OCI-LY7 (cell line): Measurements from ENCODE around the gene B4GALNT2. TPM values are rescaled to one million over a fixed set of nuclear protein-coding genes. Genes with fewer than 3 reads are reported as not detected.

Experiments used
- BruUV-seq: library from RNA; stranded (reverse); fragments of 400-500 nt; replicated peaks from 2 replicates; lab custom pipeline; 2021; lab: Mats Ljungman, UMichigan
- CTCF ChIA-PET: fragments of 300-600 bp; sonication (Branson Sonifier 250); formaldehyde crosslinking; loops from one replicate; lab custom pipeline; 2022; ENCODE audit warnings: antibody characterized with exemption; ENCODE audit not compliant: unreplicated experiment; lab: Charles Lee
- POLR2A ChIA-PET: fragments of 300-600 bp; sonication (Branson Sonifier 250); formaldehyde crosslinking; loops from one replicate; lab custom pipeline; 2022; ENCODE audit warnings: antibody characterized with exemption; lab: Charles Lee
- DNase-seq: peaks from one replicate; pipeline ENCODE4 v3.0.0-alpha.2; 2015; ENCODE audit warnings: low spot score
- H2AFZ ChIP-seq: fragments of 200-600 bp; sonication (generic), shearing (Covaris generic); 2 replicates; pipeline ENCODE4 v1.6.1; 2014; ENCODE audit warnings: mild to moderate bottlenecking, antibody characterized with exemption, low read length, moderate library complexity
- H3K27ac ChIP-seq: fragments of 200-600 bp; sonication (generic); 2 replicates; pipeline ENCODE4 v1.5.1; 2014; ENCODE audit warnings: mixed run types, low read depth, mild to moderate bottlenecking, moderate library complexity, low read length, inconsistent platforms; ENCODE audit not compliant: poor library complexity, severe bottlenecking
- H3K36me3 ChIP-seq: fragments of 200-600 bp; sonication (generic); 2 replicates; pipeline ENCODE4 v1.6.1; 2014; ENCODE audit warnings: mild to moderate bottlenecking, antibody characterized with exemption, low read length, moderate library complexity, mixed read lengths; ENCODE audit not compliant: insufficient read depth
- H3K4me1 ChIP-seq: fragments of 200-600 bp; sonication (generic); 2 replicates; pipeline ENCODE4 v1.5.1; 2014; ENCODE audit warnings: mild to moderate bottlenecking, low read length; ENCODE audit not compliant: insufficient read depth, poor library complexity, severe bottlenecking
- H3K4me2 ChIP-seq: fragments of 200-600 bp; sonication (generic); 2 replicates; pipeline ENCODE4 v1.6.1; 2014; ENCODE audit warnings: mild to moderate bottlenecking, low read length
- H3K4me3 ChIP-seq: fragments of 200-600 bp; sonication (generic); 2 replicates; pipeline ENCODE4 v1.5.1; 2014; ENCODE audit warnings: mild to moderate bottlenecking, low read depth, low read length; ENCODE audit not compliant: poor library complexity, severe bottlenecking
- H3K79me2 ChIP-seq: fragments of 200-600 bp; sonication (generic); 2 replicates; pipeline ENCODE4 v1.6.1; 2016; ENCODE audit warnings: low read depth, mild to moderate bottlenecking, low read length, moderate library complexity, mixed read lengths; ENCODE audit not compliant: insufficient read depth
- H3K9me2 ChIP-seq: fragments of 200-600 bp; sonication (generic); 2 replicates; pipeline ENCODE4 v1.6.1; 2016; ENCODE audit warnings: mild to moderate bottlenecking, low read length, mixed read lengths; ENCODE audit not compliant: insufficient read depth
- H3K9me3 ChIP-seq: fragments of 200-600 bp; sonication (generic); 2 replicates; pipeline ENCODE4 v1.6.1; 2014; ENCODE audit warnings: mild to moderate bottlenecking, mixed run types, low read length, mixed read lengths
- H4K20me1 ChIP-seq: fragments of 200-600 bp; sonication (generic); 2 replicates; pipeline ENCODE4 v1.6.1; 2014; ENCODE audit warnings: mild to moderate bottlenecking, antibody characterized with exemption, low read length, moderate library complexity, mixed read lengths; ENCODE audit not compliant: insufficient read depth
- EZH2phosphoT487 ChIP-seq: fragments of 200-600 bp; sonication (generic); IDR thresholded peaks from 2 replicates; pipeline ENCODE4 v1.6.1; 2018; ENCODE audit warnings: low read depth, borderline replicate concordance, mild to moderate bottlenecking, mixed run types, antibody characterized with exemption, low read length, moderate library complexity, mixed read lengths
- intact Hi-C: fragments of 100-400 bp; cut with micrococcal nuclease; formaldehyde crosslinking; loops from one replicate; pipeline ENCODE4 v1.10.0; 2022; ENCODE audit not compliant: unreplicated experiment
- total RNA-seq, 2 experiments: library from RNA; depleted of rRNA in 1 of 2; stranded (reverse); fragments of >200 nt in 1 of 2; shearing (Covaris generic) in 1 of 2; gene quantifications; 2 replicates each; pipeline ENCODE4 v1.2.3, GENCODE V29; 2014 to 2022
- TF ChIP-seq, protein P1 (sequence below): fragments of 200-600 bp; sonication (generic); conservative IDR thresholded peaks from 2 replicates; pipeline ENCODE4 v1.5.1; 2014; ENCODE audit warnings: mild to moderate bottlenecking, antibody characterized with exemption, low read length, moderate library complexity, mixed read lengths

The B4GALNT2 gene
- total RNA-seq, 2 experiments from 2014 or later, result not detected

DNA sequence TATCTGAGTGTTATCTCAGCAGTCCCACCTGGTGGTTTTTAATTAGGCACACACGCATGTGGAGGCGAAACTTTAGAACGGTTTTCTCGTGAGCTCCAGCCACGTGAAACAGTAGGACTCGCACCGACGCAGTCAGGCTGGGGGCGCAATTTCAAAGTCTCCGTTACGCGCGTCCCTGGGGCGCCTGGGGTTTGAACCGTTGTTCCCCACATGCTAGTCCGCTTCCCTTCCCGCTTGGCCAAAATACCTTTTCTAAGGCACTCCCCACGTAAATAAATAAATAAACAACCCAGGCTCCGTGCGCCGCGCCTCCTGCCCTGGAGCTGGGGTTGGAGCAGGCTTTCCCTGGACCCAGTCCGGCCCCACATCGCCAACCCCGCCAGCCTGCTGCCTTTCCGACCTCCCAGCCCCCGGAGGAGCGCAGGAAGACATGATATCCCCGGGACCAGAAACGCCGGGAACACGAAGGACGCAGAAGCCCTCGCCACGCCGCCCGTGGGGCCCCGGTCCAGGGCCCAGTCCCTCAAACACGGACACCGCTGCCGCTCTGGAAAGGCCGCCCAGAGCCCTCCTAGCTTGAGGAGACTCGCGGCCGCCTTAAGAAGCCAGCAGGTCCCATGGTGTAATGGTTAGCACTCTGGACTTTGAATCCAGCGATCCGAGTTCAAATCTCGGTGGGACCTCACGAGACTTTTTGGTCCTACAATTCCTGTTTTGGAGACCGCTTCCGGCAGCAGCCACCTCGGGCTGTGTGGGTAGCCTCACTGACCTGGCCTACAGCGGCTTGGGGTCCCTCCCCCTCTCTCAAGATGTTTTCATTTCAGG, 59.6 kb downstream of the B4GALNT2 start:
- Histone ChIP-seq H3K4me2 (peak overlapping the region; percentile 86), H3K27ac (peak overlapping the region; percentile 96), H4K20me1 (no peaks in the 10 kb centered on the region), H3K4me1 (peaks cover 33% of the 10 kb centered on the region), H2AFZ (peak overlapping the region; percentile 81), H3K36me3 (no peaks in the 10 kb centered on the region), H3K9me3 (0 out of 2 replicates have a peak, but pooled peaks cover 2% of the 10 kb centered on the region), H3K9me2 (no peaks in the 10 kb centered on the region), H3K4me3 (peak overlapping the region; percentile 78), H3K79me2 (no peaks in the 10 kb centered on the region)
- no TSS peak for BruUV-seq
- TF ChIP-seq, protein P1, sequence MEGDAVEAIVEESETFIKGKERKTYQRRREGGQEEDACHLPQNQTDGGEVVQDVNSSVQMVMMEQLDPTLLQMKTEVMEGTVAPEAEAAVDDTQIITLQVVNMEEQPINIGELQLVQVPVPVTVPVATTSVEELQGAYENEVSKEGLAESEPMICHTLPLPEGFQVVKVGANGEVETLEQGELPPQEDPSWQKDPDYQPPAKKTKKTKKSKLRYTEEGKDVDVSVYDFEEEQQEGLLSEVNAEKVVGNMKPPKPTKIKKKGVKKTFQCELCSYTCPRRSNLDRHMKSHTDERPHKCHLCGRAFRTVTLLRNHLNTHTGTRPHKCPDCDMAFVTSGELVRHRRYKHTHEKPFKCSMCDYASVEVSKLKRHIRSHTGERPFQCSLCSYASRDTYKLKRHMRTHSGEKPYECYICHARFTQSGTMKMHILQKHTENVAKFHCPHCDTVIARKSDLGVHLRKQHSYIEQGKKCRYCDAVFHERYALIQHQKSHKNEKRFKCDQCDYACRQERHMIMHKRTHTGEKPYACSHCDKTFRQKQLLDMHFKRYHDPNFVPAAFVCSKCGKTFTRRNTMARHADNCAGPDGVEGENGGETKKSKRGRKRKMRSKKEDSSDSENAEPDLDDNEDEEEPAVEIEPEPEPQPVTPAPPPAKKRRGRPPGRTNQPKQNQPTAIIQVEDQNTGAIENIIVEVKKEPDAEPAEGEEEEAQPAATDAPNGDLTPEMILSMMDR, result peak; percentile 72
- TF ChIP-seq EZH2phosphoT487, result no peak
- ChIA-PET CTCF (interaction anchor here (0.5 to 0.6 kb wide), 2 partner anchors 19 to 38 kb away, joined by 4 read pairs; no protein-coding TSS in a partner anchor), POLR2A (interaction anchor here (0.7 to 4.7 kb wide), 4 partner anchors 10 to 125 kb away, joined by 3 to 45 read pairs (median 3); partner anchors contain the start of genes ABI3 and GNGT2)
- peak; percentile 92 for DNase-seq
- intact Hi-C loops, result loop anchor here (1.0 kb wide), 1 partner anchor 18 kb away; the partner anchor contains the start of genes ABI3 and GNGT2

DNA sequence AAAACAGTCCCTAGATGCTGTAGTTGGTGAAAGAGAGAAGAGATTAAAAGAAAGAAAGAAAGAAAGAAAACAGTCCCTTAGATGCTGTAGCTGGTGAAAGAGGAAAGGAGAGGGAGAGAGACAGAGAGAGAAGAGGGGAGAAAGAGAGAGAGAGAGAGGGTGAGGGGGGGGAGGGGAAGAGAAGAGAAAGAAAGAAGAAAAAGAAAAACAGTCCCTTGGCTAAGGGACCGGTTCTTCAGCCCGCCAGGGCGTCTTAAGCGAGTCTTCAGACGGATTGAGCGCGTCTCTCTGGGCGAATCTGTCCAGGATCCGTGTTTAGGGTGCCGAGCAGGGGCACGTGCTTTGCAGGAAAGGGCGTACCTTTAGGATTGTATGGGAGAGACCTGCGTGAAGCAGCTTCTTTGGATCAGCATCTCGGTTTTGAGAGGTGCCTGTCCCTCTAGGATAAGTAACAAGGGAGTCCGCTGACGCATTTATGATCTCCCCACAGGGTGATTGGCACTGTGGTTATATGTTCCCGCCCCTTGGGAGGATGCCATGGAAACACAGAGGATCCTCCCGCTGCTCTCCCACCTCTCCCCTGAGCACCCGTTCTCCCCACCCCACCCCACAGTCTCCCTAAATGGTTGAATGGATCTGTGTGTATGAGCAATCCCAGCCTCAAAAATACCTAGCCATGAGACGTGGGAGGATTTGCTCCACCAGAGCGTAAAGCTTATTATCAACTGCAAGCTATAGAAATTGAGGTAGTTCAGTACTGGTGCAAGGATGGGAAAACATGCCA, 61.1 kb downstream of the B4GALNT2 start:
- H4K20me1 ChIP-seq, result no peaks in the 10 kb centered on the region
- no peaks in the 10 kb centered on the region for H3K9me3 ChIP-seq
- POLR2A ChIA-PET, result interaction anchor here (0.6 to 4.7 kb wide), 6 partner anchors 8 to 57 kb away, joined by 3 to 45 read pairs (median 4); partner anchors contain the start of genes ABI3 and GNGT2
- no peaks in the 10 kb centered on the region for H3K79me2 ChIP-seq
- peak overlapping the region; percentile 85 for H2AFZ ChIP-seq
- BruUV-seq, result no TSS peak
- no peaks in the 10 kb centered on the region for H3K36me3 ChIP-seq
- peaks cover 33% of the 10 kb centered on the region for H3K4me1 ChIP-seq
- TF ChIP-seq, protein P1, result no peak
- no peak for TF ChIP-seq EZH2phosphoT487
- peak overlapping the region; percentile 96 for H3K27ac ChIP-seq
- peak; percentile 35 for DNase-seq
- H3K4me2 ChIP-seq, result peak overlapping the region; percentile 86
- H3K4me3 ChIP-seq, result peak overlapping the region; percentile 78
- intact Hi-C loops, result no loop called here
- CTCF ChIA-PET, result no interaction called here
- no peaks in the 10 kb centered on the region for H3K9me2 ChIP-seq
